Hepatocyte (in vitro differentiated cells): ENCODE measurements around the gene CDH22. TPM values are rescaled to one million over a fixed set of nuclear protein-coding genes. Genes with fewer than 3 reads are reported as not detected.

Experiments
- DNase-seq: peaks from one replicate; pipeline ENCODE4 v3.0.0-alpha.2; 2016; ENCODE audit warnings: low spot score
- H2AFZ ChIP-seq: fragments of 200-600 bp; sonication (generic); 2 replicates; pipeline ENCODE4 v1.6.0; 2016; ENCODE audit warnings: antibody characterized with exemption, mild to moderate bottlenecking
- H3K27ac ChIP-seq: fragments of 200-600 bp; sonication (generic); 2 replicates; pipeline ENCODE4 v1.5.1; 2016; ENCODE audit warnings: mild to moderate bottlenecking
- H3K27me3 ChIP-seq: fragments of 200-600 bp; sonication (generic); 2 replicates; pipeline ENCODE4 v1.6.1; 2016
- H3K36me3 ChIP-seq: fragments of 200-600 bp; sonication (generic); replicated peaks from 2 replicates; pipeline ENCODE4 v1.5.1; 2016; ENCODE audit warnings: low read depth; ENCODE audit not compliant: insufficient read depth
- H3K4me1 ChIP-seq: fragments of 200-600 bp; sonication (generic); 2 replicates; pipeline ENCODE4 v1.5.1; 2016; ENCODE audit warnings: mild to moderate bottlenecking, moderate library complexity; ENCODE audit not compliant: insufficient read depth
- H3K4me2 ChIP-seq: fragments of 200-600 bp; sonication (generic); 2 replicates; pipeline ENCODE4 v1.6.0; 2016
- H3K4me3 ChIP-seq: fragments of 200-600 bp; sonication (generic); 2 replicates; pipeline ENCODE4 v1.5.1; 2016; ENCODE audit warnings: mild to moderate bottlenecking
- H3K79me2 ChIP-seq: fragments of 200-600 bp; sonication (generic); 2 replicates; pipeline ENCODE4 v1.6.0; 2017; ENCODE audit warnings: mild to moderate bottlenecking
- H3K9me2 ChIP-seq: fragments of 200-600 bp; sonication (generic); replicated peaks from 2 replicates; pipeline ENCODE4 v1.6.0; 2017; ENCODE audit warnings: mild to moderate bottlenecking; ENCODE audit not compliant: insufficient read depth
- H3K9me3 ChIP-seq: fragments of 200-600 bp; sonication (generic); 2 replicates; pipeline ENCODE4 v1.5.1; 2016; ENCODE audit warnings: low read depth, mild to moderate bottlenecking
- H4K20me1 ChIP-seq: fragments of 200-600 bp; sonication (generic); 2 replicates; pipeline ENCODE4 v1.6.0; 2016; ENCODE audit warnings: mild to moderate bottlenecking; ENCODE audit not compliant: insufficient read depth, poor library complexity, severe bottlenecking
- CTCF ChIP-seq: fragments of 200-600 bp; sonication (generic); IDR thresholded peaks from 2 replicates; pipeline ENCODE4 v1.5.1; 2016; ENCODE audit warnings: antibody characterized with exemption, mild to moderate bottlenecking; ENCODE audit not compliant: poor library complexity
- EZH2 ChIP-seq: fragments of 200-600 bp; sonication (generic); IDR thresholded peaks from 2 replicates; pipeline ENCODE4 v1.6.1; 2016; ENCODE audit warnings: antibody characterized with exemption, mild to moderate bottlenecking, borderline replicate concordance
- EZH2phosphoT487 ChIP-seq: fragments of 200-600 bp; sonication (generic); IDR thresholded peaks from one replicate; pipeline ENCODE4 v1.6.1; 2018; ENCODE audit warnings: antibody characterized with exemption, mild to moderate bottlenecking, low read depth, moderate library complexity; ENCODE audit not compliant: unreplicated experiment, severe bottlenecking
- WGBS: methylation state at CpG from one replicate; pipeline ENCODE4 v1.1.6; 2016; ENCODE audit warnings: low lambda C conversion rate; ENCODE audit errors: missing lambda C conversion rate; 5-methylcytosine and 5-hydroxymethylcytosine counted together
- polyA plus RNA-seq: library from polyadenylated mRNA; unstranded; fragments of >200 nt; fragmentation: Nextera tagmentation; extraction: Ambion mirVana; gene quantifications from 2 replicates; pipeline ENCODE4 v1.2.1, GENCODE V29; 2016
- total RNA-seq: library from RNA; depleted of rRNA; stranded (reverse); fragments of >200 nt; gene quantifications from 2 replicates; pipeline ENCODE4 v1.2.3, GENCODE V29; 2014

CDH22 gene
- total and polyA plus RNA-seq, 2 experiments from 2014 or later: not detected

- WGBS: 26% methylated on average over 16 of the region's 17 CpGs
- DNase-seq: peak; percentile 76
- no peaks in the 10 kb centered on the region for H3K79me2 ChIP-seq
- H3K4me1 ChIP-seq: peaks cover 7% of the 10 kb centered on the region
- H2AFZ ChIP-seq: no peak overlapping the region
- H3K4me2 ChIP-seq: peak overlapping the region; percentile 46
- no peaks in the 10 kb centered on the region for H3K36me3 ChIP-seq
- no peak for TF ChIP-seq EZH2phosphoT487
- no peak for TF ChIP-seq CTCF
- no peak for TF ChIP-seq EZH2
- H3K27ac ChIP-seq: peak overlapping the region; percentile 76
- H3K9me2 ChIP-seq: no peaks in the 10 kb centered on the region
- H3K27me3 ChIP-seq: peaks cover 6% of the 10 kb centered on the region
- H3K9me3 ChIP-seq: no peaks in the 10 kb centered on the region
- no peaks in the 10 kb centered on the region for H4K20me1 ChIP-seq
- no peak overlapping the region for H3K4me3 ChIP-seq
These were observed 92.2 kb downstream of the CDH22 start for GRCh38 chr20:46215913-46216707.

DNA sequence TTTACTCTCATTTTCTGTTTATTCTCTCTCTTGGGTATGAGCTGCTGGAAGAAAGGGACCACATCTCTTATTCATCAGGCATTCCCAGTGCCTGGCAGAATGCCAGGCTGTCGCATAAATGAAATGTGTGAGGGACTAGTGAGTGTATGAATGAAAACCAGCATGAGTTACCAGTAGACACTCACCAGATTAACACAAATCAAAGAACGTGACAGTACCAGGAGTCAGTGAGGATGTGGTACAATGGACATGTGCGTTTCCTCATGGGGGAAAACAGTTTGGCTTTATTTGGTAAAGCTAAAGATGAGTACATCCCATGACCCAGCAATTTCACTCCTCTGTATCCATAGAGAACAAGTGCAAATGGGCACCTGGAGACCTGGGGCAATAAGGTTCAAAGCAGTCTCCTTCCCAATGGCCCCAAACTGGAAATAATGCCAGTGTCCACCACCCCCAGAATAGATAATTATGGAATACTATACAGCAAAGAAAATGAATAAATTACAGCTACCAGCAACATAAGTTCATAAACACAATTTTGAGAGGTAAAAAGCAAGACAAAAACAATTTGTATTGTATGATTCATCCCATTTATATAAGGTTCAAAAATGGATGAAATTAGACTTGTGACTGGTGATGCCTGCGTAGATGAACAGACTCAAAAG lies 93.3 kb downstream of the CDH22 start:
- Histone ChIP-seq H3K9me2 (no peaks in the 10 kb centered on the region), H3K27ac (peak overlapping the region; percentile 76), H3K4me2 (no peak overlapping the region), H3K36me3 (no peaks in the 10 kb centered on the region), H3K9me3 (no peaks in the 10 kb centered on the region), H3K4me3 (no peak overlapping the region), H3K79me2 (no peaks in the 10 kb centered on the region), H3K4me1 (peaks cover 7% of the 10 kb centered on the region), H4K20me1 (no peaks in the 10 kb centered on the region), H2AFZ (no peak overlapping the region), H3K27me3 (peaks cover 6% of the 10 kb centered on the region)
- WGBS: 78% methylated on average over 4 of the region's 4 CpGs
- TF ChIP-seq EZH2phosphoT487 (no peak), CTCF (no peak), EZH2 (no peak)
- no peak for DNase-seq

GRCh38 chr20:46213946-46214823 lies 94.1 kb downstream of the CDH22 start:
- Histone ChIP-seq H4K20me1 (no peaks in the 10 kb centered on the region), H3K9me2 (no peaks in the 10 kb centered on the region), H3K79me2 (no peaks in the 10 kb centered on the region), H3K4me2 (no peak overlapping the region), H3K27me3 (peaks cover 3% of the 10 kb centered on the region), H3K4me1 (peaks cover 7% of the 10 kb centered on the region), H3K36me3 (no peaks in the 10 kb centered on the region), H2AFZ (no peak overlapping the region), H3K9me3 (no peaks in the 10 kb centered on the region), H3K4me3 (no peak overlapping the region), H3K27ac (no peak overlapping the region)
- DNase-seq: peak; percentile 46
- 72% methylated on average over 8 of the region's 8 CpGs for WGBS
- no peak for TF ChIP-seq EZH2phosphoT487
- no peak for TF ChIP-seq CTCF
- no peak for TF ChIP-seq EZH2
